GM18498 (cell line): ENCODE results near the gene RAPGEF2.
"Not testable (repeated sequence)": the region's sequence is repeated elsewhere in the genome, so short reads cannot be mapped to it uniquely, and the experiment has no call there.

Experiments used
- ATAC-seq: cut with Tn5 transposase; IDR thresholded peaks from one replicate; pipeline ENCODE4 v1.9.1; 2021; ENCODE audit warnings: mild to moderate bottlenecking, moderate library complexity; ENCODE audit not compliant: unreplicated experiment

Gene RAPGEF2

DNA sequence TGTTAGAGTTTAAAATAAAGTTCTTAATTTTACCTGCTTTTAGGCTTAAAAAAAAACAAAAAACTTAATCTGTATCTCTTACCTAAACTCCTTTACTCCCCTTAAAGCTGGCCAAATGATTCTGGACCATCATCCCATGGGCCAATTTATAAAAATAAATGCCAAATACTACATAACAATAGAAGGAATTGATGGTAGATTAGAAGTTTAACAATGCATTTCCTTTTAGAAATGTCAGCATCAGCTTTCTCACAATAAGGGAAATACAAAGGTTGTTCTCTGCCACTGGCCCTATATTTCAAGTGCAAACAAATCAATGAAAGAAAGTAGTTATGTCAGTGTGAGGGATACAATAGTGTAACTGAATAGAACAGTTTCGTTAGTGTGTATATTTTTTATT is 5.7 kb upstream of the RAPGEF2 start:
- no peak for ATAC-seq

DNA sequence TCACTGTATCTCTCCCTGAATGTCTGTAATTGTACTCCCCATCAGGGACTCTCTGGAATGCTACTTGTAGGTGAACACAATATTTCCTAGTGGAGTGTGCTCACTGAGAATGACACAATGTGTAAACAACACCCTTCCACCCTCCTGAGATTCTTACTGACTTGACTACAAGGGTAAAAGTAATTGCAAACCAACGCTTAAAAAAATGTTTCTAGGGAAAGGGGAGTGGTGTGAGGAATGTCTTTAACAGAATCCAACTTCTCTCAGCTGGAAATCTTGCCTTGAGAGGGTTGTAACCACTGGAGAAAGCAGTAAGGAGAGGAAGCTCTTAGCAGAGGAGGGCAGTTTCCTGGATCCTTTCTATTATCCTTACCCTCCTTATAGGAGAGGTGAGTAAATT is 5.1 kb upstream of the RAPGEF2 start:
- no peak for ATAC-seq

DNA sequence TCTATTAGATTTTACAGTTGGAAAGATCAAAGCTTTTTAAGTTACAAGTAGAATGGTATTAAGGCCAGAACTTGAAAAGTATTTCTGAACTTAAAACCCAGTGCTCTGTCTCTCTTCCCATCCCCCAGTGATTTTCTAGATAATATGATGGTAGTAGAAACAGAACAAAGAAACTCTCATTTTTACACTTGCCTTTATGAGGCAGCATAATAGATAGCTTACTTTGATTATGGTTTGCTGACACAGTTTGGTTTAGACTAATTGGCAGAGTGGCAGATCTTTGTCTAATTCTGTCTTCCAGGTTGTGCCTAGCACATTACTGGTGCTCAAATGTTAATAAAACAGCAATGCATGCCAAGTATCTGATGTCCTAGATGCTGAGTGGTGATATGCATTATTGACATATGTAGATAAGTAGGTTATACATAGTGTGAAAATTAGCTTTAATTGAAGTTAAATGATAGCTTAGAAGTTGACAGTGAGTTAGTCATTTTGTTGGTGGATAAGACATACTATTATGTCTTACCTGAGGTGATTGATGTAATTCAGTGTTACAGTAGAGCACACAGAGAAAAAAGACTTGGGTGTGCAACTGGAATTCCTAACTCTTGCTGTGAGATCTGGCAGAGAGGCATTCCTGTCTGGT is 4.3 kb upstream of the RAPGEF2 start:
- ATAC-seq, result no peak

DNA sequence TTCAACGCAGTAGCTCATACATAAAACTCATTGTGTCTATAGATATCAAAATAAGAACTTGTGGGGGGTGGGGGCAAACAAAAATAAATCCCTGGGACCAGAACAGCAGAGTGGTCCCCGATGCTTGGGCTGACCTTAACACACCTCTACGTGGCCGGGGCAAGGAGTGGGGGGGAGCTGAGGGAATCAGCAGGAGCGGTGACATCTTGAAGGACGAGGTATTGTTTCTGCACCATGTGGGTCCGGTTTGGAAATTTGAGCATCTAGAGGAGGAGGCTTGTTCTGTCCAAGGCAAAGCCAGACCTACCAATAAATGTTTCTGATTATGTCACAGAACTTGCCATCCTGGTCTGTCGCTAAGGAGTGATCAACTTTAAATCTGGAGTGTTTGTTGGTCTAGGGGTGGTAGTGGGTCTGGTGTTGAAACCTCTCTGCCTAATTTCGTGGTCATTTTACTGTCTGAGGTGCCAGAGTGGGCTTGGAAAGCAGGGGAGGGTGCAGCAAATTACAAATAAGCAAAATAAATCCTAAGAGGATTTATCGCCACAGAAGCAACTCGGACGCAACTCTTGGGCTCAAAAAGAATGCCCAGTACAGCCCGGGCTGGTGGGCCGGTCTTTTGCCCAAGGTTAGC is 774 bp upstream of the RAPGEF2 start:
- no peak for ATAC-seq

DNA sequence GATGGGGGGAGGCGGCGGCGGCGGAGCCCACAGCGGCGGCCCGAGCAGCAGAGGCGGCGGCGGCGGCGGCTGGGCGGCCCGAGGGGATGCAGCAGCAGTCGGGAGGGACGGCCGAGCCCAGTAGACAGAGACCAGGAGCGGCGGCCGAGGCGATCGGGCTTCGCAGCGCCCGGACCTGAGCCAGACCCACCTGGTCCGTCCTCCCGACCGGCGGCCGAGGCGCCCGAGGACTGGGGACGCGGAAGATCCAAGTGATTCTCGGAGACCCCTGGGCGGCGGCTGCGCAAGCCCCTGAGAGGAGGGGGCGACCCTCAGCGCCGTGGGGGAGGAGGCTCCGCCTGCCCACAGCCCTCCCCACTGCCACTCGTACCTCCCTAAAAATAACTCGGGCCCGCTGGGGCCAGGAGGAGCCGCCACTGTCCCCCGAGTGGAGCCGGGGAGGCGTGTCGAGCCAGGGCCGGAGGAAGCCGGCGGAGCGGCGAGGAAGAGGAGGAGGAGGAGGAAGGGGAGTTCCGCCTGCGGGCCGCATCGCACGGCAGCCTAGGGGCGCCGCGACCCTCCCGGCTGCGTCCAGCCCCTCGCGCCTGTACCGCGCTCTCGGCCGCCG is 608 bp downstream of the RAPGEF2 start:
- ATAC-seq, result peak; percentile 30

DNA sequence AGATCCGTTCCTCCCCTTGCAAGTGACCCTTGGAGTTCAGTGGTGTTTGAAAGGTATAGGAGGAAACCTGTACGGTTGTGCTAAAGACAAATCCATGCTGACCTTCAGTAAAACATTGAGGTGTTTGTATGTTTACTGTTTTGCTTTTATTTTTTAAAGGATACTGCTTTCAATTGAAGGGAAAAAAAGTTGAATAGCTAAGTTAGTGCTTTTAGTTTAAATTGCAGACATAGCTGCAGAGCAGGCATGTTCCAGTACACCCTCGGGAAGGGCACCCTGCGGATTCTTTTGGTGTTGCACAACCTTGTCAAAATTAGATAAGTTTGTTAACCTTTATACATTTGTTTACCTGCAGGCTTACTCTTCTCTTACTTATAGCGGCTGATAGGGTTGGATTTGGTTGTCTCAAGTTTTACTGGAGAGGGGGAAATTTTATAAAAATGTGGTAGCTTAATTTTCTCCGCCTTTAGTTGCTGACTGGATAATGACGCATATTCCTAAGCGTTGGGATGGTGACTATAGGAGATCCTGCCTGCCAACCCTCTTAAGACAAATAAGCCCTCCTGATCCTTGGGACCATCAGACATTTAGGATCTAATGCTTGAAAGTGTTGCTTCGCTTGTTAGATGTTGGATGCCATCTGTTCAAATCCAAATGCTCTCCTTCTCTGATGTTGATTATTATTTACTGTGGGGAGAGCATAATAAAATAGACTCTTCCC is 2.0 kb downstream of the RAPGEF2 start:
- ATAC-seq, result no peak

DNA sequence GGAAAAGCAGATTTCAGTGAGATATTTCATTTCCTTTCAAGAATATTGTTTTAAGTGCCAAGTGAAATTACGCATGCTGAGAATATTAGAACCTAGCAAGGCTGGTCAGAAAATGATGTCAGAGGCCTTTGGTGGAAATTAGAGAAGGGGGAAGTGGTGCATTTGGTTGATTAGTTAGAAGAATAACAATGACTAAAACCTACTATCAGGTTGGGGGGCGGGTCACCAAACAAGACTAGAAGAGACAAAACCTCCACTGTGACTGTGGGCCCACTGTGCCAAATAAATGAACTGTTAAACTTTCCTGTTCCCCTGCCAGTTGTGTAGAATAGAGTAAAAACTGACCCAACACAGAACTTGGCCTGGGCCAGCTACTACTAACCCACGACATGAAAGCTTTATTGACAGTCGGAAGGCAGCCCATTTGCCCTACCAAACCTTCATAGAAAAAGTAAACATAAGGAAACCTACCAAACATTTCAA is 2.9 kb downstream of the RAPGEF2 start:
- ATAC-seq, result no peak

DNA sequence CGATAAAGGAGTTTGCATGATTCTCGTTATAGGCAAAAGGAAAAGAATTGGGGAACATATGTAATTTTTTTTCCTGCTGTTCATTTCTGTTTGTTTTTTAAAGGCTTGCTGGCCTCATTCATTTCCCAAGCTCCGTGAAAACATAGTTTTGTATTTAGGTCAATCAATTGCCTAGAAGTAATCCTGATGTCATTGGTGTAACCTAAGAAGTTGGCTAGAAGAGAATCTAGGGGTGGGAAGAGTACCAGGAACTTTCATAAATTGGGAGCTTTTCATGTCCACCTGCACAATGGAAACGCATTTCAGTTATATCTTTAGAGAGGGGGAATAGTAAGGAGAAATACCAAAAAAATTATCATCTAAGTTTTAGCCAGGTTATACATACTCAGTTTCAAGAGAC is 3.8 kb downstream of the RAPGEF2 start:
- no peak for ATAC-seq

DNA sequence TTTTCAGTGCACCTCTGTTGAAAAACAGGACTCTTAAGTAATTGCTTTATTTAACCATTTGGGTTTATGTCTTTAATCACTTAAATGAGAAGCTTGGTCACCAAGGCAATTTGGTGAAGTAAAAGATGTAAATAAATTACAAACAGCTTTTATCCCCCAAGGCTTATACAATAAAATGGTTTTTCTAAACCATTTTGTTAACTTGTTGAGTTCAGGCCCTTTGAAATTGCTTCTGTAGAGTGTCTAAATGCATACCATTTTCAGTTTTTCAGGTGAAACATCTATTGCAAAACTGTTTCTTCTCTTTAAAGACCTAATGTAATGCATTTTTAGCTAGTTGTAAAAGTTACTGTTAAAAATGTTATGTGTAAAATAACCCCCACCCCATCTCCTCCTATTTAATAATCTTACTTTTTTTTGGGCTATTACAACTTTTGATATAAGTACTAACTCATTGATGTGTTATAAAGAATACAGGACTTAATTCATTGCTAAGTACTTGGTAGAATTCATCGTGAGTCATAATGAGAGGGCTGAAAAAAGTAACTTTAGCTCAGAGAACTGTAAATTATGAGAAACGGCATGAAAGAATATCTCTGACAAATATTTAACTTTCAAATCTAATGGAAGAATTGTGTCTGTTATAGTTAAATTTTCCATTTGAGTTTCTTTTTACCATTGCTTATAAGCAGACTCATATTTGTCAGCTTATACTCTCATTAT is 4.5 kb downstream of the RAPGEF2 start:
- no peak for ATAC-seq

DNA sequence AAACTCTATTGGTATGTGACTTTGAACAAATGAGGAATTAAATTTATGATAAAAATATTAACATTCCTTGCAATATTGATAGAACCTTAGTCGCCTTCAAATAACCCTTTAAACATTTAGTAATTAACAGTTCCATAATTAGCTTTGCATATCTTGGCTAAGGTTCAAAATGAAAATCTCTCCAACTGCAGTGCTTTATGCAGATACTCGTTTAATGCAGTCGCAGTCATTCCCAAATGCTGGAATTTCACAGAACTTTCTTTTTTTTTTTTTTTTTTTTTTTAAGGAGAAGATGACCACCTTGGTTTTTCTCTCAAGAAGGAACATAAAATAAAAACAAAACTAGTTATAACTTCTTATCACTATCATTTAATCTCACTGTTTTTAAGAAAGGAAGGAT is 5.2 kb downstream of the RAPGEF2 start:
- no peak for ATAC-seq

DNA sequence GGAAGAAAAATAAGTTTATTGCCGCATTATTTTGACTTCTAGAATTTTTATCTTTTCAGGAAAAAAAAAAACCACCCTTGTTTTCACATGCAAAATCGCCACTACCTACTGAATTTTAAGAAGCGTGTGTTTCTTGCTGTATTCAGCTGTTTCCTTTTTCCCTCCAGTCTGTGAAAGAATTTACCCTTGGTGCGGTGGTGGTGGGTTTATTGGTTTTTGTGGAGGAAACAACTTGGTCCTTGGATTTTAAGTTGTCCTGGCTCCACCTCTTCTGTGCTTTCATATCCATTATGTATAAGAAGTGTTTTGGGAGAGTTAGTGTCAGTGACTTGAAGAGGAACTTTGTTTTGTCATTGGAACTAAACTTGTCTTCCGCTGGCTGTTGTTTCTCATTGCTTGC is 8.1 kb downstream of the RAPGEF2 start:
- no peak for ATAC-seq

DNA sequence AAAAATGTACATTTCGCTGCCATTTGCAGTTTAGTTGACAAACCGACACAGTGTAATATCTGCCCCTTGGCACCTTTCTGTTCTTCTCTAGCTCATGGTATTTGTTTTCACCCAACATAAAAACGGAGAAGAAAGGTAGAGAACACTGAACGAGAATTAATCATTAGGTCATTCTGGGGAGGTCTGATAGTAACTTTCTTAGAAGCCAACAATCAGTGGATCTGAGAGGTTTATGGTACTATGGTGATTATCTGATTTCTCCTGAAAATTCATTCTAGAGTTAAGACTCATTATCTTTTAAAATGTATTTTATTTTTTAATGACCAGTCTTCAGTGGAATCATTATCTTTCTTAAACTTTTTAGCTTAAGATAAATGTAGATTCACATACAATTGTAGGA is 8.5 kb downstream of the RAPGEF2 start:
- no peak for ATAC-seq

DNA sequence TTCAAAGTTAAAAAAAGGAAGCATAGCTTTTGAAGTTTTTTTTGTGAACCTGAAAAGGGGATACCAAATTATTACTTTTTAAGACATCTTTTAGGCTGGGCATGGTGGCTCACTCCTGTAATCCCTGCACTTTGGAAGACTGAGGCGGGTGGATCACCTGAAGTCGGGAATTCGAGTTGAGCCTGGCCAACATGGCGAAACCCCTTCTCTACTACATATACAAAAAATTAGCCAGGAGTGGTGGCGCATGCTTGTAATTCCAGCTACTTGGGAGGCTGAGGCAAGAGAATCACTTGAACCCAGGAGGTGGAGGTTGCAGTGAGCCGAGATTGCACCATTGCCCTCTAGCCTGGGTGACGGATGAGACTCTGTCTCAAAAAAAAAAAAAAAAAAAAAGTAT is 10.5 kb downstream of the RAPGEF2 start:
- not testable (repeated sequence) for ATAC-seq

DNA sequence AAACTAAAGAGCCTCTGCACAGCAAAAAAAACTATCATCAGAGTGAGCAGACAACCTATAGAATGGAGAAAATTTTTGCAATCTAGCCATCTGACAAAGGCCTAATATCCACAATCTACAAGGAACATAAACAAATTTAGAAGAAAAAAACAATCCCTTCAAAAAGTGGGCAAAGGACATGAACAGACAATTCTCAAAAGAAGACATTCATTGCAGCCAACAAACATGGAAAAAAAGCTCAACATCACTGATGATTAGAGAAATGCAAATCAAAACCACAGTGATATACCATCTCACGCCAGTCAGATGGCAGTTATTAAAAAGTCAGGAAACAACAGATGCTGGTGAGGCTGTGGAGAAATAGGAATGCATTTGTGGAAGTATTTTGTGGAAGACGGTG is 13.2 kb downstream of the RAPGEF2 start:
- not testable (repeated sequence) for ATAC-seq

DNA sequence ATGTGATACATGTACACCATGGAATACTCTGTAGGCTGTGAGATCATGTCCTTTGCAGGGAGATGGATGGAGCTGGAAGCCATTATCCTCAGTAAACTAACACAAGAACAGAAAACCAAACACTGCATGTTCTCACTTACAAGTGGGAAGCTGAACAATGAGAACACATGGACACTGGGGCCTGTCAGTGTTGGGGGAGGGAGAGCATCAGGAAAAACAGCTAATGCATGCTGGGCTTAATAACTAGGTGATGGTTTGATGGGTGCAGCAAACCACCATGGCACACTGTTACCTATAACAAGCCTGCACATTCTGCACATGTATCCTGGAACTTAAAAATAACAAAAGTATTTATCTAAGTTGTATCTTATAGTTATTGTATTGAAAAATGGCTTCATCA is 13.8 kb downstream of the RAPGEF2 start:
- ATAC-seq, result not testable (repeated sequence)

DNA sequence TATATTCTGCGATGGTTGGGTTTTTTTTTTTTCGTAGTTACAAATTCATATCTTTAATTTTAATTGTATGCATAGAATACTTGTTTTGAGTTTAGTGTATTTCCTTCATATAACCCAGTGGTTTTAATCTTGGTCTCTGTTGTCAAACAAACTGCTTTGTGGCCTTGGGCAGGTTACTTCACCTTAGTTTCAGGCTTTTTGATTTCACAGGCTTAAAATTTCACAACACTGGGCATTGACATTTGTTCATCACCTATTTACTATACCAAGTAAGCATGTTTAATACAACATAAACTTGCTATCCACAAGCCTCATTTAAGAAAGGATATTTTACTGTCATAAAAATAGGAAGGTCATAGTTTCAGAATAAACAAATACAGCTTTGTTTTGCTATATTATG is 14.7 kb downstream of the RAPGEF2 start:
- peak; percentile 27 for ATAC-seq

DNA sequence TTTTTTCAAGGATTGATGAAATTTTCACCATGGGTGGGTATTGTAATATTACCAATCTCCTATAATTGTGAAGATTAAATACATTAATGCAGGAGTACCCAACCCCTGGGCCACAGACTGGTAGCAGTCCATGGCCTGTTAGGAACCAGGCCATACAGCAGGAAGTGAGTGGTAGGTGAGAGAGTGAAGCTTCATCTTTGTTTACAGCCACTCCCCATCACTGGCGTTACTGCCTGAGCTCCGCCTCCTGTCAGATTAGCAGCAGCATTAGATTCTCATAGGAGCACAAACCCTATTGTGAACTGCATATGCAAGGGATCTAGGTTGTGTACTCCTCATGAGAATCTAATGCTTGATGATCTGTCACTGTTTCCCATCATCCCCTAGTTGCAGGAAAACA is 15.1 kb downstream of the RAPGEF2 start:
- peak; percentile 64 for ATAC-seq

DNA sequence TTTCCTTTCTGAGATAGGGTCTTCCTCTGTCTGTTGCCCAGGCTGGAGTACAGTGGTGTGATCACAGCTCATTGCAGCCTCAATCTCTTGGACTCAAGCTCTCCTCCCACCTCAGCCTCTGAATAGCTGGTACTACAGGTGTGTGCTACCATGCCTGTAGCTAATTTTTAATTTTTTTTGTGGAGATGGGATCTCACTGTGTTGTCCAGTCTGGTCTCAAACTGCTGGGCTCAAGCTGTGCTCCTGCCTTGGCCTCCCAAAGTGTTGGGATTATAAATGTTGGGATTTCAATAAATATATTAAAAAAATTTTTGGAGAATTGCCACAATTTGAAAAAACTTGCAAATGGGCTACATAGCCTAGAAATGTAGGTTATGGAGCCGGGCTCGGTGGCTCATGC is 18.5 kb downstream of the RAPGEF2 start:
- no peak for ATAC-seq

DNA sequence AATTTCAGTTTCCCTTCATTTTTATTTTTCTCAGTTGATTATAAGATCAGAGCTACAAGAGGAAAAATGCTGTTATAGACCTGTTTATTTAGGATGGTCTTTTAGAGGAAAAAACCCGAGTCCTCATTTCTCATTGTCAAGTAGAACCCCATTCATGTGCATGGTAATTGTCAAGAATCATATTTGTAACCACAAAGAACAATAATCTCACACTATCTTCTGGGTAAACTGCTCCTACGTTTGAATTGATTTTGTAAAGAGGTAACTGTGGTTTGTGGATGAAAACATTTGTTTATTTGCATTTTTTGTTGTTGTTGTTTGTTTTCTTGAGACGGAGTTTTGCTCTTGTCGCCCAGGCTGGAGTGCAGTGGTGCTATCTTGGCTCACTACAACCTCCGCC is 23.8 kb downstream of the RAPGEF2 start:
- no peak for ATAC-seq

DNA sequence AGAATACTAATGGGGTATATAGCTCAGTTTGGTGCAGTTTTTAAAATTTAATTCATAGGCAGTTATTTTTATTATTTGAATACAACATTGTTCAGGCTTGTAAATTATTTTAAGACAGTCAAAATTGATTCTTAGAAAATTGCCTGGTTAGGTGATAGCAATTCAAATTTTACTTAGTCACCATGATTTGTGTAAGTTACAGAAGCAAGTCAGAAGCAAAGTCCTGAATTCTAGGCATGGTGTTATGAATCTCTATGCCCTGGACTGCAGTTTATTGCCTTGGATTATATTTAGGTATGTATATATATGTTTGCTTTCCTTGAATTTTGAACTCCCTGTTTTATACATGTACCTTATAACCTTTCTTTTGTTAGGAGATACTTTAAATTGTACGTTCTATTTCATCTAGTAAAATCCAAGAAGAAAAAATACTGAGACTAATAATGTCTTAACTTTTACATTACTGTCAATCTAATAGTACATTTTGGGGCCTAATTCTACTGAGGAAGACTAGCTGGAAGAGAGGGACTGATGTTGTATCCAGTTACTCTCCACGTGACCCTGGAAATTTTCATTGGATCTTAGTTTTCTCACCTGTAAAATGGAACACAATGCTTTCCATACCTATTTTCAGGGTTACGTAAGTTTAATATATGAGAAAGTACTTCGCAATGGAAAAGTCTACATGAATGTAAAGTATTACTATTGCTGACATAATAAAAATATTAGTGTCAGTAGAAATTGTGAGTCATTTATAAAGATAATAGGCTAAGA is 25.1 kb downstream of the RAPGEF2 start:
- no peak for ATAC-seq
